Non-pigmented ciliary epithelial cell (primary cell): ENCODE data around the gene NXPH4.

Experiments used
- DNase-seq: peaks from one replicate; pipeline ENCODE4 v3.0.0-alpha.2; 2010; ENCODE audit warnings: low read depth

NXPH4 gene

GRCh38 chr12:57231276-57232021 lies 14.9 kb downstream of the NXPH4 start:
- DNase-seq, result no peak

DNA sequence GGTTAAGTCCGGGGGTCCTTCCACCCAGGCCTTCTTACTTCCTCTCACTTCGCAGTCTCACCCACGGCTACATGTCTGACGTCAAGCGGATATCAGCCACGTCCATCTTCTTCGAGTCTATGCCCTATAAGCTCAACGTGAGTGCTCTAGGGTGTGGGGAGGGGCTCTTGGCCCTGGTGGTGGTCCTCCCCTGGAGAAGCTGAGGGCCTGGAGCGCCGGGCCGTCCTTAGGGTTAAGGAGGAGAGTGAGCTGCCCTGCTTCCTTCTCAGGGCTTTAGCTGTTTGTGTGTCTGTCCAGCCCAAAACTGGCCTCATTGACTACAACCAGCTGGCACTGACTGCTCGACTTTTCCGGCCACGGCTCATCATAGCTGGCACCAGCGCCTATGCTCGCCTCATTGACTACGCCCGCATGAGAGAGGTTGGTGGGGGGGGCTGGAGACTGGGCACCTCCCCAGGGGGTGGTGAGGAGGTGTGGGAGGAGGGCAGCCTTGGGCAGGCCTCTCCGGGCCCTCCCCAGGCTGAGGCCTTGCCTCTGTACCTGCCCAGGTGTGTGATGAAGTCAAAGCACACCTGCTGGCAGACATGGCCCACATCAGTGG lies 15.7 kb downstream of the NXPH4 start:
- DNase-seq, result no peak

- DNase-seq, result no peak
These were observed 17.0 kb downstream of the NXPH4 start for GRCh38 chr12:57233357-57234232.

DNA sequence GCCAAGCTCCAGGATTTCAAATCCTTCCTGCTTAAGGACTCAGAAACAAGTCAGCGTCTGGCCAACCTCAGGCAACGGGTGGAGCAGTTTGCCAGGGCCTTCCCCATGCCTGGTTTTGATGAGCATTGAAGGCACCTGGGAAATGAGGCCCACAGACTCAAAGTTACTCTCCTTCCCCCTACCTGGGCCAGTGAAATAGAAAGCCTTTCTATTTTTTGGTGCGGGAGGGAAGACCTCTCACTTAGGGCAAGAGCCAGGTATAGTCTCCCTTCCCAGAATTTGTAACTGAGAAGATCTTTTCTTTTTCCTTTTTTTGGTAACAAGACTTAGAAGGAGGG lies 17.6 kb downstream of the NXPH4 start:
- no peak for DNase-seq

DNA sequence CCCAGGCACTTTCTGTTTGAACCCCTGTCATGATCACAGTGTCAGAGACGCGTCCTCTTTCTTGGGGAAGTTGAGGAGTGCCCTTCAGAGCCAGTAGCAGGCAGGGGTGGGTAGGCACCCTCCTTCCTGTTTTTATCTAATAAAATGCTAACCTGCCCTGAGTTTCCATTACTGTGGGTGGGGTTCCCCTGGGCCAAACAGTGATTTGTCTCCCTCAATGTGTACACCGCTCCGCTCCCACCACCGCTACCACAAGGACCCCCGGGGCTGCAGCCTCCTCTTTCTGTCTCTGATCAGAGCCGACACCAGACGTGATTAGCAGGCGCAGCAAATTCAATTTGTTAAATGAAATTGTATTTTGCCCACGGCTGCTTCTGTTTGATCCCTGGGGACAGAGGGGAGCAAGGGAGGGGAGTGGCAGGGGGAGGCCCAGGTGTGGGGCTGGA lies 18.0 kb downstream of the NXPH4 start:
- DNase-seq, result no peak

- DNase-seq, result no peak
These were observed 18.6 kb downstream of the NXPH4 start for GRCh38 chr12:57235017-57235727.

GRCh38 chr12:57235728-57236131 lies 19.1 kb downstream of the NXPH4 start:
- no peak for DNase-seq

DNA sequence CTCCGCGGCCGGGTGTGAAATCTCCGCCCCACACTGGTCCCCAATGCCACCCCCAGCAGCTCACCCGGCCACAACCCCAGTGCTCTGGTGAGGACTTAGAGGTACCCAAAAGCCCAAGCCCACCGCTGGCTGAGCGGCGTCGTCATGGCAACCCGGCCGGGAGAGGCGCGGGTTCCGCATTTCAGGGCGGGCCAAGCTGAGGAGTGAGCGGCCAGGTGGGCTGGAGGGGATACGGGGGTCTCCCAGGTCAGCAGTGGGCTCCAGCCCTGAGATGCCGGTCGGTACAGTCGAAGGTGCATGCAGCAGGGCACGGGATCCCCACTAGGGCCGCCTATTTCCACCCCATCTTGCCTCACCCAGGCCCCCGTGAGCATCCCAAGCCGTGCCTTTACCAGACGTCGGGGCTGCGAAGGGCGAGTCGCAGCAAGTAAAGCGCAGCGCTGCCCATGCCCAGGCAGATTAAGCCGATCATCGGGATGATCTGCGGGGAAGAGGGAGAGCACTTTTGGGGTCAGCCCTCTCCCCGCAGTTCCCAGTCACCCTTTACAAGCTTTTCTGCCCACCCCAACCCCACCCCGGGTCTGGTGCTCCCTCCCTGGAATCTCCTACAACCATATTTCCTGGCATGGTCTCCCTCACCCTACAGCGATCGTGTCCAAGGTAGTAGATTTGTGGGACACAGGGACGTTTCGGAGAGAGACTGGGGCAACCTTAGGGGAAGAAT lies 19.8 kb downstream of the NXPH4 start:
- no peak for DNase-seq

DNA sequence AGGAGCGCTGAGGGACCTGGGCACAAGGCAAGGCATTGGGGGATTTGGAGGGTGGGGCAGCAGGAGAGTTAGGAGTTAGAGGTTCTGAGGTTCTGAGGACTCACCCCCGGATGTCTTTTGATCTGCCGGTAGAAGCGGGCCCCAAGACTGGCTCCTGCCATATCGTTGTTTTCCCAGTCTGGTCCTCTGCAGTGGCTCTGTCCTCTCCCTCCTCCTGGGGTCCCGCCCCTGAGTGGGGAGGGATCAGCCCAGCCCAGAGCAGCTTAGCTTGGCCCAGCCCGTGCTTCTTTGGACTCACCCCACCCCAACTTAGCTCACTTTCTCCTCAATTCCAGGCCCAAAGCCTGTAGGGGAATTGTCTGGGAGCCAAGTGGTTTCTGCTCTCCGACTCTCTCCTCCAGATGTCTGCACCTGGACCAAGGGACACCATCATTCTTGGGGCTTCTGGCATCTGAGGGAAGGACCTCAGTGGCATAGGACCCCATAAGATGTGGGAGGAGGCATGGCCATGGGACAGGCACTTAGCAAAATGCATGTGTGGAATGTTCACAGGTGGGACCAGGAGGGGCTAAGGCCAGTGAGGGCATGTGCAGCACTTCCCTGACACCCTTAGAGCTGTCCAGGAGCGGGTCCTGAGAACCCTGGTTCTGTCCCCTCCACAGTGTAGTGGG lies 20.5 kb downstream of the NXPH4 start:
- DNase-seq, result no peak

- DNase-seq, result no peak
These were observed 21.0 kb downstream of the NXPH4 start for GRCh38 chr12:57237596-57237931.

DNA sequence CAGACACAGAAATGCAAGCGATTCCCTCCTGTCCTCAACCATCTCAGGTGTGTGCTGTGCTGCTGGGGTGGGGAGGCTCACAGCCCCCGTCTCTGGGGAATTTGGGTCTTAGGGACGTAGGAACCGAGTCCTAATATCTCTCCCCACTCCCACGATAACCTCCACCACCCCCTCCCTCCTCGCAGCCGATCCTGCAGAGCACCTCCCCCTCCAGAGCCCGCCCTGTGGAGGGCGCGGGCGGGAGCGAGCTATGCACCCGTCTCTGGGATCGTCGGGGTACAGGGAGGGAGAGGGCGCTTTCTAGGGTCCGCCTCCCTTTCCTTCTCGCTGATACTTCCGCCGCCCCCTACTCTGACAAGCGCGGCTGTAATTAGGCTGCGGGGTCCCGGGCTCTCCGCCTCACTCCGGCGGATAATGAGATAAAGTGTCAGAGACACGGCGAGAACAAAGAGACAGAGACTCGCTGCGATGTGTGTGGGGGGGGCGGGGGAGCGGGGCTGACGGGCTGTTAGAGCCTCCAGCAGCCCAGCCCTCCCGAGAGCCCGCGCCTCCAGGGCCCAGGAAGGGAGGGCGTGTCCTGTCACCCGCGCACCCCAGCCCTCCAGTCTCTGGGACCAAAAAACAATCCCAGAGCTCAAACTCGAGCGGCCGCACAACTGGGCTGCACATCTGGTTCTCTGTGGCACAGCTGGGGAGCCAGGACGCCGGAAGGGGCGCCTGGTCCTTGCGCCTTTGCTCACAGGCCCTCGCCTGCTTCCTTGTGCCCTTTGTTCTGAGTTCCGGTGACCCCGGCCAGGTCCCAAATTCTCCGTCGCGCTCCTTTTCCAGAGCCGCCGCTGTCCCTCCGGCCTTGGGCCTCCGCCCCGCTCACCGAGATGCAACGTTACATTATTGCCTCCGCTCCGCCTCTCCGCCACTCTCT lies 21.6 kb downstream of the NXPH4 start:
- DNase-seq, result no peak

- DNase-seq, result no peak
These were observed 22.4 kb downstream of the NXPH4 start for GRCh38 chr12:57238854-57239554.

DNA sequence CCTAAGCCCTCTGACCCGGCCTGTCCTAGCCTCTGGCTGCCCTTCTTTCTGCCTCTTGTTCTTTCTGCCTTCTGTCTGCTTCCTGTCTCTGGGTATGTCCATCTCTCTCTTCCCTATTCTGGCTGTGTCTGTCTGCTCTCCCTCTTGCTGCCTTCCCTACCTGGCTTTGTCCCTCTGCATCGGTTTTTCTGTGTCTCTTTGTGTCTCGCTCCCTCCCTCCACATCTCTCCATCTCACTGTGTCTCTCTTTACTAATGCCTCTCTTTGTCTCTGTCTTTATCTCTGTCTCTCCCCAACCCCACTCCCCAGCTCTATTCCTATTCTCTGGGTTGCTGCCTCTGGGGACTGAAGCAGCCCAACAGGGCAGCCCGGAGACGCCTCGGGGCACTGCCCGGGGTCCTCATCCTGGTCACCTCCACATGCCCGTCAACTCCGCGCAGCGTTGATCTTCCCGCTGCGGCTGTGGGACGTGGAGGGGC lies 23.0 kb downstream of the NXPH4 start:
- DNase-seq, result no peak

- no peak for DNase-seq
These were observed 23.7 kb downstream of the NXPH4 start for GRCh38 chr12:57240066-57240921.

- no peak for DNase-seq
These were observed 24.4 kb downstream of the NXPH4 start for GRCh38 chr12:57240926-57241401.

GRCh38 chr12:57241402-57242310 lies 25.1 kb downstream of the NXPH4 start:
- no peak for DNase-seq

- no peak for DNase-seq
These were observed 25.7 kb downstream of the NXPH4 start for GRCh38 chr12:57242329-57242690.
